ENCODE data around the gene TYSND1. TPM values are rescaled to one million over a fixed set of nuclear protein-coding genes. Genes with fewer than 3 reads are reported as not detected.
"Not testable (repeated sequence)": the region's sequence is repeated elsewhere in the genome, so short reads cannot be mapped to it uniquely, and the experiment has no call there.

The TYSND1 gene
- total RNA-seq, 1 experiment from 2014 or later, result 9.9 TPM

GRCh38 chr10:70109064-70109729 lies 37.3 kb downstream of the TYSND1 start:
- no peak for DNase-seq (ENCODE audit: low read depth)

DNA sequence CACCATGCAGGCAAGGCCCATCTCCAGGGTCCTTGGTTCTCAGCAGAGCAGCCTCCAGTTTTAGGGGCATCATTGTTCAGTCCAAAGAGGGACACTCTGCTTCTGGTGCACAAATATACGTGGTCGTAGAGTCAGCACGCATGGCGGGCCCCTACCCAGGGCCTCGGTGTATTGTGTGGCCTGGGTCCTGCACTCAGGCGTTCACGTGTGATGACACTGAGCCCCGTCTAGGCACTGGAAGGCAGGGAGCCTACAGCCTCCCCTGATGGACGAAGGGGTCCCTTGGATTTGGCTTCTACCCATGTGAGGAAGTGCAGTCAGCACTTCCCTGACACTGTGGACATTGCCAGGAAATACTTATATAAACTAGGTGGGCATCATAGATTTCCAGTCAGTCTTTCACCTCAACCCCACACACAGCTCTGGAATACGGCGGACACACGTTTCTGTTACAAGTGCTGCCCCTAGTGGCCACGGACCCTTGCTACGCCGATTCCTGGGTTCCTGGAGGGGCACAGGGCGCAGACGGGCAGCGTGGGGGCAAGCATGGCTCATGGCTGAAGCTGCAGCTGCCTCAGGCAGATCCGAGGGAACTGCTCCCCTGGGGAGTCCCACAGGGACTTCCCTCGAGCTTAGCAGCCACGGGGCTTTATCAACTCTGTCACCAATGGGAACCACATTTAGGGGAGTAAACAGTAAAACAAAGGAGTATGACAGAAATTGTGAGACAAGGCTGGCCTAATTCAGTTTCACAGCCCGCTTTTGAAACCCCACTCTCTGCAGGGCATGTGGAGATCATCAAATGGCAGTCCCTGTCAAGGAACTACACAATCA lies 39.3 kb downstream of the TYSND1 start:
- DNase-seq (ENCODE audit: low read depth), result peak; percentile 39

DNA sequence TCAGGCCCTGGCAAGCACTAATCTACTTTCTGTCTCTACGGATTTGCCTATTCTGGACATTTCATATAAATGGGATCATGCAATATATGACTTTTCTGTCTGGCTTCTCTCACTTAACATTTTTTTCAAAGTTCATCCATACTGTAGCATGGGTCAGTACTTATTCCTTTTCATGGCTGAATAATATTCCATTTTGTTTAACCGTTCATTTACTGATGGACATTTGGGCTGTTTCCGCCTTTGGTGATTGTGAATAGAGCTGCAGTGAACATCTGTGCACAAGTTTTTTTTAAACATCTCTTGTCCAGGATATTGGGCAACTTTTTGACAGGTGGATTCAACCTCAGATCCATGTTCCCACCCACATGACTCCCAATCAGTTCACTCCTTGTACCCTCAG lies 44.8 kb downstream of the TYSND1 start:
- DNase-seq (ENCODE audit: low read depth), result no peak

- DNase-seq (ENCODE audit: low read depth), result not testable (repeated sequence)
Measured at GRCh38 chr10:70101068-70101562, 45.4 kb downstream of the TYSND1 start.

- DNase-seq (ENCODE audit: low read depth), result no peak
Measured at GRCh38 chr10:70098271-70098670, 48.2 kb downstream of the TYSND1 start.

DNA sequence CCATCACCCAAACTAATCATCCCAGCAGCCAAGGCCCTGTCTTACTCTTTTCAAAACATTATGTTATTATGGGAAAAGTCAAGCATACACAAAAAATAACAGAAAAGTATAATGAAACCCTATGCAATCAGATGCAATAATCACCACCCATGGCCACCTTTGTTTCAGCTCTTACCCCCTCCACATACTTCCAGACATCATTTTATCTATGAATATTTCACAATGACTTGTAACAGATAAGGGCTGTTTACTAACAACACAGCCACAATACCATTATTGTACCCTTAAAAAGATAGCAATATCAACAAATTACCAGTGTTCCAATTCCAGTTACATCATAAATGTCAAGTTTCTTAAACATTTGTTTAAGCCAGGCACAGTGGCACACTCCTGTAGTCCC lies 49.0 kb downstream of the TYSND1 start:
- no peak for DNase-seq (ENCODE audit: low read depth)

DNA sequence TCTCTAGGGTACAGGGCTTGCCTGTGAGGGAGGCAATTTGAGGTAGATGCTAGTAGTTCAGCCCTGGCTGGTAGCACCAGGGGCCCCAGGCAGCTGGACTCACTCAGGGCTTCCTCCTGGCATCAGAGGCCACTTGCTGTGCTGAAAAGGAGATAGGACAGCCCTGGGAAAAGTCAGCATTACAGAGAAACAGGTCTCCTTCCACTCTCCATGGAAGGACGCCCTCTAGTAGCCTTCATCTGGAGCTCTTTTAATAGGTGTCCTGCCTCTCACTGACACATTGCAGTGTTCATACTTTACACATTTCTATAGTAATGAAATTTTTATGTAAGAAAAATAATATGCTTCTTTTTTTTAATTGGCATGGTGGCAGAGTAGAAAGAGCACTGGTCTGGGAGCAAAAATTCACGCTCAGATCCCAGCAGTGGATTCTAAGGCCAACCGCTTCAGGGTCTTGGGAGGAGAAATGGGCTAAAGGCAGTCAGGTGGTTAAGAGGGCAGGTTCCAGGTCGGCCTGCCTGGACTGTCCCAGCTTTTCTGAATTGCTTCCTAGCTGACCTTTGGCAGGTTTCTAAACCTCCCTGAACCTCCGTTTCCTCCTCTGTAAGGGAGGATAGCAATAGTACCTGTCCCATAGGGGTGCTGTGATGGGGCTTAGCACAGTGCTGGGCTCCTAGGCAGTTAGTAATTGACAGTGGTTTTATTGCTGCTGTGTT lies 49.6 kb downstream of the TYSND1 start:
- DNase-seq (ENCODE audit: low read depth), result no peak

- DNase-seq (ENCODE audit: low read depth), result no peak
Measured at GRCh38 chr10:70096016-70096704, 50.3 kb downstream of the TYSND1 start.

- DNase-seq (ENCODE audit: low read depth), result no peak
Measured at GRCh38 chr10:70094250-70094649, 52.2 kb downstream of the TYSND1 start.

GRCh38 chr10:70093335-70093944 lies 53.1 kb downstream of the TYSND1 start:
- no peak for DNase-seq (ENCODE audit: low read depth)

- DNase-seq (ENCODE audit: low read depth), result no peak
Measured at GRCh38 chr10:70092389-70092718, 54.1 kb downstream of the TYSND1 start.

GRCh38 chr10:70090951-70091350 lies 55.5 kb downstream of the TYSND1 start:
- DNase-seq (ENCODE audit: low read depth), result no peak

DNA sequence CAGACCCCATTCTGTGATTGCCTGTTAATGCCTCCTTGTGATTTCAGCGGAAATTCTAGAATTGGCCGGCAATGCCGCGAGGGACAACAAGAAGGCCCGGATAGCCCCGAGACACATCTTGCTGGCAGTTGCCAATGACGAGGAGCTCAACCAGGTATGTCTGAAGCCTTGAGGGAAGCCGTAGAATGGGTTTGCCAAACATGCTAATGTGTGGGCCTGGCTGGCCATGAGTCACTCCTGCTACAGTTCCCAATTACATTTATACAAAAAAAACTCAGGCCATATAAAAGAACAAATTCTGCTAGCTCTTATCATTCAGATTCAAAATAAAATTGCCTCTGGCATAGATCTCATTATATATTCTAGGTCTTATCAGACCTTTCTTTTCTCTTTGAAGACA lies 56.5 kb downstream of the TYSND1 start:
- no peak for DNase-seq (ENCODE audit: low read depth)

GRCh38 chr10:70088308-70088698 lies 58.2 kb downstream of the TYSND1 start:
- no peak for DNase-seq (ENCODE audit: low read depth)

Other genes with a start within 250 kb of the TYSND1 start
- 33.7 and 39.0 TPM in 2 replicates for gene MACROH2A2, start 93.9 kb downstream of the TYSND1 start, total RNA-seq (2014; rRNA removed; shearing (Covaris generic))
- gene AIFM2, start 13.9 kb downstream of the TYSND1 start, total RNA-seq (2014; rRNA removed; shearing (Covaris generic)), result 6.5 and 7.0 TPM in 2 replicates
- gene SAR1A, start 23.8 kb upstream of the TYSND1 start, total RNA-seq (2014; rRNA removed; shearing (Covaris generic)), result 59.2 and 77.9 TPM in 2 replicates
- 225 and 310 TPM in 2 replicates for gene PPA1, start 86.7 kb upstream of the TYSND1 start, total RNA-seq (2014; rRNA removed; shearing (Covaris generic))
- gene NPFFR1, start 137.3 kb upstream of the TYSND1 start, total RNA-seq (2014; rRNA removed; shearing (Covaris generic)), result under 0.01 TPM in 1 of 2 replicates, not detected in the other
- gene LRRC20, start 235.9 kb upstream of the TYSND1 start, total RNA-seq (2014; rRNA removed; shearing (Covaris generic)), result 2.8 and 7.1 TPM in 2 replicates